PC-9 (cell line): ENCODE results near the gene UBE2L5. TPM values are rescaled to one million over a fixed set of nuclear protein-coding genes. Genes with fewer than 3 reads are reported as not detected.

Source experiments
- BruUV-seq: library from RNA; stranded (reverse); fragments of 400-500 nt; replicated peaks from 2 replicates; lab custom pipeline; 2021; lab: Mats Ljungman, UMichigan
- CTCF ChIA-PET: fragments of 300-600 bp; sonication (Branson Sonifier 250); formaldehyde crosslinking; loops from one replicate; lab custom pipeline; 2022; ENCODE audit warnings: antibody characterized with exemption; lab: Charles Lee
- POLR2A ChIA-PET: fragments of 300-600 bp; sonication (Branson Sonifier 250); formaldehyde crosslinking; loops from one replicate; lab custom pipeline; 2022; ENCODE audit warnings: antibody characterized with exemption; ENCODE audit not compliant: unreplicated experiment; lab: Charles Lee
- DNase-seq, 2 experiments: peaks; one replicate each; pipeline versions ENCODE4 v3.0.0 to v3.0.0-alpha.2; 2015 to 2022; ENCODE audit warnings: mixed read lengths in 1 of 2
- H2AFZ ChIP-seq: fragments of 200-600 bp; sonication (generic); 2 replicates; pipeline ENCODE4 v1.8.1; 2017; ENCODE audit warnings: antibody characterized with exemption
- H3F3A ChIP-seq: fragments of 200-600 bp; sonication (generic); 2 replicates; pipeline ENCODE4 v1.8.1; 2017; ENCODE audit warnings: antibody characterized with exemption, mild to moderate bottlenecking, low read depth; ENCODE audit not compliant: insufficient read depth
- H3K27ac ChIP-seq: fragments of 200-600 bp; sonication (generic); 2 replicates; pipeline ENCODE4 v1.6.1; 2016; ENCODE audit warnings: mixed run types
- H3K27me3 ChIP-seq: fragments of 200-600 bp; sonication (generic); 2 replicates; pipeline ENCODE4 v1.6.1; 2016; ENCODE audit warnings: low read depth, mixed run types; ENCODE audit not compliant: insufficient read depth
- H3K36me3 ChIP-seq: fragments of 200-600 bp; sonication (generic); 2 replicates; pipeline ENCODE4 v1.6.1; 2016; ENCODE audit warnings: low read depth, mixed run types
- H3K4me1 ChIP-seq: fragments of 200-600 bp; sonication (generic); replicated peaks from 2 replicates; pipeline ENCODE4 v1.6.1; 2016; ENCODE audit warnings: mixed run types; ENCODE audit not compliant: insufficient read depth
- H3K4me2 ChIP-seq: fragments of 200-600 bp; sonication (generic); 2 replicates; pipeline ENCODE4 v1.6.1; 2017; ENCODE audit warnings: mixed run types
- H3K4me3 ChIP-seq: fragments of 200-600 bp; sonication (generic); 2 replicates; pipeline ENCODE4 v1.6.1; 2016; ENCODE audit warnings: mixed run types
- H3K79me2 ChIP-seq: fragments of 200-600 bp; sonication (generic); 2 replicates; pipeline ENCODE4 v1.6.1; 2017; ENCODE audit warnings: low read depth, mixed run types
- H3K9me2 ChIP-seq: fragments of 200-600 bp; sonication (generic); 2 replicates; pipeline ENCODE4 v1.8.1; 2017; ENCODE audit warnings: mild to moderate bottlenecking; ENCODE audit not compliant: insufficient read depth
- H3K9me3 ChIP-seq: fragments of 200-600 bp; sonication (generic); 2 replicates; pipeline ENCODE4 v1.8.1; 2016; ENCODE audit warnings: low read depth; ENCODE audit not compliant: insufficient read depth
- H4K20me1 ChIP-seq: fragments of 200-600 bp; sonication (generic); 2 replicates; pipeline ENCODE4 v1.8.1; 2017; ENCODE audit not compliant: insufficient read depth
- EZH2 ChIP-seq: fragments of 200-600 bp; sonication (generic); IDR thresholded peaks from 2 replicates; pipeline ENCODE4 v1.8.0; 2017; ENCODE audit warnings: antibody characterized with exemption, low read depth
- intact Hi-C: fragments of 100-400 bp; cut with micrococcal nuclease; formaldehyde crosslinking; loops from one replicate; pipeline ENCODE4 v1.10.0; 2022; ENCODE audit not compliant: unreplicated experiment
- total RNA-seq: library from RNA; stranded (reverse); gene quantifications from 2 replicates; pipeline ENCODE4 v1.2.3, GENCODE V29; 2021
- TF ChIP-seq, protein P1 (sequence below): fragments of 200-600 bp; sonication (generic); conservative IDR thresholded peaks from 2 replicates; pipeline ENCODE4 v1.6.1; 2017; ENCODE audit warnings: mixed run types, antibody characterized with exemption, mild to moderate bottlenecking, moderate library complexity

Gene UBE2L5
- total RNA-seq, 1 experiment from 2014 or later, result not detected

DNA sequence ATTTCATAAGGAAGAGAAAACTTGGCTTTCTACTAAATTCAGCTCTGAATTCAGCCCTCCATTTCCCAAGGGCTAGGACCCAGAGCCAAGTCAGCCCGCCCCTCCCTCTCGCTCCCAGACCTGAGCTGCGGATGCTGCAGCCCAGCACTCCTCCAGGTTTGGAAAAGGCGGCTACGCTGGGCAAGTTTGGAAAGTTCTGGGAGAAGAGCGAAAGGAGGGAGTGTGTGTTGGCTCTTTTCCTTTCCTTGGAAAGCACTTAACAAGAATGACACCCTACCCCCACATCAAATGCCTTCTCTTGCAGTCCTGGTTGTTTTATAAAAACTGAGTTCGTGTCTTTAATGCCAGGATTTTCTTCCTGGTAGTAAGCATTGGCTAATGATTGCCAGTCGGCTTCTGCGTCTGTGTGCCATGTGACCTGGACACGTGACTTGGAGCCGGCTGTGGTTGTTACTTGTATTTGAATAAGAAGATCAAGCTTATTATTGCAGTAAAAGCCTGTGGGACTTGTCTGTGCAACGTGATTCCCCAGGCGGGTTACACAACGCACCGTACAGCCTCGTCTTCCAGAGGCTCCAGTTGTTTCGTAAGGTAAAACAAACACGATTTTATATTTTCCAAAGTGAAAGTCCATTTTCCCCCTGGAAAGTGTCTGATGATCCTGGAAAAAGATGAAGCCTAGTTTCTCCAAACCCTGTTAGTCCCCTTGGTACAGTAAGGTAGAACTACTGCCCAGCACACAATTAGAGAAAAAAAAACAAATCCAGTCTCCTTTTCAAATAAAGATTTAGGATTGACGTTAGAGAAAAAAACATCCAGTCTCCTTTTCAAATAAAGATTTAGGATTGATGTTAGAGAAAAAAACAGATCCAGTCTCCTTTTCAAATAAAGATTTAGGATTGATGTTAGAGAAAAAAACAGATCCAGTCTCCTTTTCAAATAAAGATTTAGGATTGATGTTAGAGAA, 26.8 kb upstream of the UBE2L5 start:
- Histone ChIP-seq H3K9me3 (no peaks in the 10 kb centered on the region), H2AFZ (peak overlapping the region; percentile 86), H3K79me2 (no peaks in the 10 kb centered on the region), H3K27me3 (no peaks in the 10 kb centered on the region), H3K36me3 (no peaks in the 10 kb centered on the region), H3K4me2 (peak overlapping the region; percentile 86), H3K4me1 (0 out of 2 replicates have a peak, but pooled peaks cover 11% of the 10 kb centered on the region), H3K27ac (peak overlapping the region; percentile 55), H4K20me1 (no peaks in the 10 kb centered on the region), H3F3A (peaks cover 4% of the 10 kb centered on the region; the same call in 1 of the 2 replicates), H3K4me3 (peak overlapping the region; percentile 61), H3K9me2 (no peaks in the 10 kb centered on the region)
- no TSS peak for BruUV-seq
- DNase-seq, result peak; percentile 71 to 89
- TF ChIP-seq EZH2, result no peak
- TF ChIP-seq, protein P1, sequence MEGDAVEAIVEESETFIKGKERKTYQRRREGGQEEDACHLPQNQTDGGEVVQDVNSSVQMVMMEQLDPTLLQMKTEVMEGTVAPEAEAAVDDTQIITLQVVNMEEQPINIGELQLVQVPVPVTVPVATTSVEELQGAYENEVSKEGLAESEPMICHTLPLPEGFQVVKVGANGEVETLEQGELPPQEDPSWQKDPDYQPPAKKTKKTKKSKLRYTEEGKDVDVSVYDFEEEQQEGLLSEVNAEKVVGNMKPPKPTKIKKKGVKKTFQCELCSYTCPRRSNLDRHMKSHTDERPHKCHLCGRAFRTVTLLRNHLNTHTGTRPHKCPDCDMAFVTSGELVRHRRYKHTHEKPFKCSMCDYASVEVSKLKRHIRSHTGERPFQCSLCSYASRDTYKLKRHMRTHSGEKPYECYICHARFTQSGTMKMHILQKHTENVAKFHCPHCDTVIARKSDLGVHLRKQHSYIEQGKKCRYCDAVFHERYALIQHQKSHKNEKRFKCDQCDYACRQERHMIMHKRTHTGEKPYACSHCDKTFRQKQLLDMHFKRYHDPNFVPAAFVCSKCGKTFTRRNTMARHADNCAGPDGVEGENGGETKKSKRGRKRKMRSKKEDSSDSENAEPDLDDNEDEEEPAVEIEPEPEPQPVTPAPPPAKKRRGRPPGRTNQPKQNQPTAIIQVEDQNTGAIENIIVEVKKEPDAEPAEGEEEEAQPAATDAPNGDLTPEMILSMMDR, result no peak
- POLR2A ChIA-PET, result interaction anchor here (0.5 to 0.7 kb wide), 3 partner anchors 132 to 488 kb away, joined by 3 to 9 read pairs (median 5); no protein-coding TSS in a partner anchor
- CTCF ChIA-PET, result no interaction called here
- intact Hi-C loops, result no loop called here

- H3K36me3 ChIP-seq, result no peaks in the 10 kb centered on the region
- peak overlapping the region; percentile 61; the same call in 1 of the 2 replicates for H3K4me3 ChIP-seq
- no peaks in the 10 kb centered on the region for H3K9me2 ChIP-seq
- no peak for DNase-seq
- H3K4me1 ChIP-seq, result 0 out of 2 replicates have a peak, but pooled peaks cover 11% of the 10 kb centered on the region
- H3K79me2 ChIP-seq, result no peaks in the 10 kb centered on the region
- peak overlapping the region; percentile 86 for H3K4me2 ChIP-seq
- H3K27me3 ChIP-seq, result no peaks in the 10 kb centered on the region
- ChIA-PET CTCF (no interaction called here), POLR2A (no interaction called here)
- intact Hi-C loops, result no loop called here
- no peaks in the 10 kb centered on the region for H3K9me3 ChIP-seq
- BruUV-seq, result no TSS peak
- no peak overlapping the region for H2AFZ ChIP-seq
- H4K20me1 ChIP-seq, result no peaks in the 10 kb centered on the region
- H3K27ac ChIP-seq, result no peak overlapping the region; the same call in 1 of the 2 replicates
- peaks cover 4% of the 10 kb centered on the region; the same call in 1 of the 2 replicates for H3F3A ChIP-seq
- TF ChIP-seq, protein P1, result no peak
- TF ChIP-seq EZH2, result no peak
These were observed 25.7 kb upstream of the UBE2L5 start for GRCh38 chr13:30396434-30397075.

GRCh38 chr13:30398601-30399072, 23.7 kb upstream of the UBE2L5 start:
- no peaks in the 10 kb centered on the region for H4K20me1 ChIP-seq
- no peak overlapping the region for H3K27ac ChIP-seq
- 0 out of 2 replicates have a peak, but pooled peaks cover 11% of the 10 kb centered on the region for H3K4me1 ChIP-seq
- CTCF ChIA-PET, result no interaction called here
- no peaks in the 10 kb centered on the region for H3K9me2 ChIP-seq
- H3K4me2 ChIP-seq, result no peak overlapping the region
- POLR2A ChIA-PET, result no interaction called here
- BruUV-seq, result no TSS peak
- no peak overlapping the region for H3K4me3 ChIP-seq
- H3K36me3 ChIP-seq, result no peaks in the 10 kb centered on the region
- no peaks in the 10 kb centered on the region for H3K9me3 ChIP-seq
- no peak for TF ChIP-seq EZH2
- TF ChIP-seq, protein P1, result no peak
- no peak overlapping the region for H2AFZ ChIP-seq
- H3F3A ChIP-seq, result peaks cover 4% of the 10 kb centered on the region; the same call in 1 of the 2 replicates
- DNase-seq, result peak in 1 of 2 experiments; percentile 13
- H3K27me3 ChIP-seq, result no peaks in the 10 kb centered on the region
- no peaks in the 10 kb centered on the region for H3K79me2 ChIP-seq
- intact Hi-C loops, result no loop called here
